GM18517 (cell line): ENCODE results near the gene ADCY7.
"Not testable (repeated sequence)": the region's sequence is repeated elsewhere in the genome, so short reads cannot be mapped to it uniquely, and the experiment has no call there.

Experiments used
- ATAC-seq: cut with Tn5 transposase; IDR thresholded peaks from one replicate; pipeline ENCODE4 v1.9.1; 2021; ENCODE audit warnings: mild to moderate bottlenecking, moderate library complexity; ENCODE audit not compliant: unreplicated experiment

ADCY7 gene

DNA sequence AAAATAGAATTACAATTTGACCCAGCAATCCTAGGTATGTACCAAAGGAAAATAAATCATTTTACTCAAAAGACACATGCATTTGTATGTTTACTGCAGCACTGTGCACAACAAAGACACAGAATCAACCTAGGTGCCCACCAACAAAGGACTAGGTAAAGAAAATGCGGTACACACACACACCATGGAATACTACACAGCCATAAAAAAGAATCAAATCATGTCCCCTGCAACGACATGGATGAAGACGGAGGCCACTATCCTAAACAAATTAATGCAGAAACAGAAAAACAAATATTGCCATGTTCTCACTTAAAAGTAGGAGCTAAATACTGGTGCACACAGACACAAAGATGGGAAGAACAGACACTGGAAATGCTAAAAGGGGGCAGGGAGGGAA is 66.2 kb downstream of the ADCY7 start:
- ATAC-seq, result no peak

DNA sequence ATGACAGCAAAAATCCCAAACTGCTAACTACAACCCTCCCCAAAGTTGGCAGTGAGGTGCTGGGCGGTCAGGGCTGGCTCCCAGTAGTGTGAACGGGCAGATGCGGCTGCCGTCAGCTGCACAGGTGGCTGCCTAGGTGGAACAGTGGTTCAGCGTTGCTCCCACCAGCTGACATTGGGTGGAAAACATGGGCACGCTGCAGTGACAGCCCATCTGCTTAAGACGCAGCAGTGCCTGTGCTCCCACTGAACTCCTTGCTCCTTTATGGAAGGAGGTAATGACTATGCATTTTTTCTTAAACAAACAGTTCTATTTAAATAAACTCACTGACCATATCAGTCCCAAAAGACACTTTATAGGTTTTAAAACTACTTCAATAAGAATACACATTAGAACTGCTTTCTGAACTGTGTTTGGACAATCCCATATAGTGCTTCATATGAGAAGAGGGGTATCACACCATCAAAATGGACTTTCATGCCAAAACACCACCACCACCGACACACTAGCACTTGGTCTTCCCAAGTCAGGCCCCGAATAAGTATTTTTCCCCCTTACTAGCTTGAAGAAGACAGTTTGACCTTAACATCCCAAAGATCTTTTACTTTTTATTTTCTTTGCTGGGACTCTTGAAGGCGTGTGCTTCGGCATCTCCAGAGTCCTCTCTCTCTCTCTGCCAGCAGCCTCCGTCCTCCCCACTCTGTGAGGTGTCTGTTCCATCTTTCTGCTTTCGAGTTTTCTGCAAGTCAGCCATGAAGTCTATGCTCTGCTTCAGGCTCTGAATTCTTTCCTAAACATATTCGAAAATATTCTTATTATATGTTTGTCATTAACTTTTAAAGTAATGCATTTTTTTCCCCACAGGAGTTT is 68.0 kb downstream of the ADCY7 start:
- ATAC-seq, result no peak

- ATAC-seq, result peak; percentile 66
Measured at GRCh38 chr16:50335196-50335958, 69.0 kb downstream of the ADCY7 start.

DNA sequence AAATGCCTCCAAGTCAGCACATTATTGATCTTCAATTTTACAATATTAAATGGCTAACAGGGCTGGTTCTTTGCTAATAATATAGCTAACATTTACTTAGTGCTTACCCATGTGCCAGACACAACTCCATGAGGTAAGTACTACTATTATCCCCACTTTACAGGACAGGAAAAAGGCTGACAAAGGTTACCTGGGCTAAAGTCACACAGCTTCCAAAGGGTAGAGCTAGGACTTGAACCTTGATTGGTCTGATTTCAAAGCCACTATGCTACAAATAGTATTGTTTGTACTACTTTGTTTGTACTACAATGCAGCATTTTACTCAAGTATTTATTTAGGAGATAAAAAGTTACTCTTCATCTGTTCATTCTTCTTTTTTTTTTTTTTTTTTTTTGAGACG is 70.5 kb downstream of the ADCY7 start:
- no peak for ATAC-seq

- ATAC-seq, result no peak
Measured at GRCh38 chr16:50338371-50339231, 72.2 kb downstream of the ADCY7 start.

- no peak for ATAC-seq
Measured at GRCh38 chr16:50340578-50340977, 74.2 kb downstream of the ADCY7 start.

- not testable (repeated sequence) for ATAC-seq
Measured at GRCh38 chr16:50343566-50343965, 77.2 kb downstream of the ADCY7 start.

DNA sequence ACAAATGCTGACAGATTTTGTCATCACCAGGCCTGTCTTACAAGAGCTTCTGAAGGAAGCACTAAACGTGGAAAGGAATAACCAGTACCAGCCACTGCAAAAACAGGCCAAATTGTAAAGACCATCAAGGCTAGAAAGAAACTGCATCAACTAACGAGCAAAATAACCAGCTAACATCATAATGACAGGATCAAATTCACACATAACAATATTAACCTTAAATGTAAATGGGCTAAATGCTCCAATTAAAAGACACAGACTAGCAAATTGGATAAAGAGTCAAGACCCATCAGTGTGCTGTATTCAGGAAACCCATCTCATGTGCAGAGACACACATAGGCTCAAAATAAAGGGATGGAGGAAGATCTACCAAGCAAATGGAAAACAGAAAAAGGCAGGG is 78.9 kb downstream of the ADCY7 start:
- not testable (repeated sequence) for ATAC-seq

- no peak for ATAC-seq
Measured at GRCh38 chr16:50351116-50351515, 84.8 kb downstream of the ADCY7 start.

DNA sequence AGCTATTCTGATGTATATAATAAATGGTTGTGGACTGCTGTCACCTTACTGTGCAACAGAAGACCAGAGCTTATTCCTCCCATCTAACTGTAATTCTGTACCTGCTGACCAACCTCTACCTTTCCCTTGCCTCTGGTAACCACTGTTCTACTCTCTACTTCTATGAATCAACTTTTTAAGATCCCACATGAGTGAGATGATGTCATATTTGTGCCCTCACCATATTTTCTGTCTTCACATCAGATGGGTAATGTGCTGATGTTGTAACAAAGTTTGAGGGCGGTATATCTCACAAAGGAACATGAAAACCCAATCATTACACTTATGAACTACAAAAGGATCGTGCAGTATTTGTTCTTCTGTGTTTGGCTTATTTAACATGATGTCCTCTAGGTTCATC is 85.6 kb downstream of the ADCY7 start:
- no peak for ATAC-seq

GRCh38 chr16:50354082-50354481 is 87.7 kb downstream of the ADCY7 start:
- ATAC-seq, result no peak

- ATAC-seq, result no peak
Measured at GRCh38 chr16:50354629-50355456, 88.5 kb downstream of the ADCY7 start.

DNA sequence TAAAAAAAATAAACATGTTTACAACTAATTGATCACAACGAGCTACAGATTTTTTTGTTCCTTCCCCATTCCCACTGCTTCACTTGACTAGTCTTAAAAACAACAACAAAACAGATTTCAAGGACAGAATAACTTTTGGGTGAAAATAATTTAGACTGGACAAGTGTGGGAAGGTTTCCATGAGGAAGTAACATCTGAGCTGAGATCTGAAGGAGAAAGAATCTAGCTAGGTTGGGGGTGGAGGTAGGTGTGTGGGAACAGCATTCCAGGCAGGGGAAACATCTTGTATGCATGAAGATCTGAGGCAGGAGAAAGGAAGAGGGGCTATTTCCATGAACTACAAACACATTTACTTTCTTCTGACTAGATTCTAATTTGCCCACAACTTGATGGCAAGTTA is 93.3 kb downstream of the ADCY7 start:
- no peak for ATAC-seq

DNA sequence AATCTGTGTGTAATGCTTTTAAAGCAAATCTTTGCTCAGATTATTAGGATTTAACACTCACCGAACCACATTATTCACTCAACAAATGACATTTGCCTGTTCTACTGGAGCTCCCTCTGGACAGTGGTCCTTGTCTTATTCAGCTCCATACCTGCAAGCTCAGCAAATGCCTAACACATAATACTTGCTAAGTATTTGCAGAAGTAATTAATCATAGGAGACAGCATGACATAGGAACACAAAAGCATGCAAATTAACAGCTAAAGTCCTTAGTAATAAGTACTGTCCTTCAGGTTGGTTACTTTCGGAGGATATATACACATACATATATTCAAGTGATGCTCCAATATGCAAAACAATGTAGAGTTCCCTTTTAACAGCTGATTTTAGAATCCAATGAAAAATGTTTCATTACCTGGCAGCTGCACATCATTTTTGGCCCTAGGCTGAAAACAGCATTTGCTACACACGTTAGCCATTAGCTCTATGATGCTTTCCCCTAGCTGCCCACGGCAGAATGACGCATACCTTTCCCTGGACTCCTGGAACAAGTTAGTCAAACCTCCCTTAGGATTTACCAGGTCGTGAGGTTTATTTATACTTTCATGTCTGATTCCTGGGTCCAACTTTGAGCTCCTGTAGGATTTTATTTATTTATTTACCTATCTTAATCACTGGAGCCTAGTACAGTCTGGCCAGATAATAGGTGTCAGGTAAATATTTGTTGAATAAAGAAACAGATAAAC is 93.9 kb downstream of the ADCY7 start:
- no peak for ATAC-seq

- ATAC-seq, result no peak
Measured at GRCh38 chr16:50360779-50361178, 94.4 kb downstream of the ADCY7 start.

- no peak for ATAC-seq
Measured at GRCh38 chr16:50363656-50364055, 97.3 kb downstream of the ADCY7 start.

- ATAC-seq, result no peak
Measured at GRCh38 chr16:50365791-50366575, 99.6 kb downstream of the ADCY7 start.
